H1 (cell line): ENCODE measurements around the gene SLC1A7. TPM values are rescaled to one million over a fixed set of nuclear protein-coding genes. Genes with fewer than 3 reads are reported as not detected.

ENCODE experiments used
- CTCF ChIA-PET: fragments of 300-600 bp; sonication (Branson Sonifier 250); formaldehyde crosslinking; loops from one replicate; lab custom pipeline; 2021; ENCODE audit not compliant: partially characterized antibody; lab: Charles Lee
- POLR2A ChIA-PET: fragments of 300-600 bp; sonication (Branson Sonifier 250); formaldehyde crosslinking; loops from one replicate; lab custom pipeline; 2021; ENCODE audit warnings: inconsistent platforms; ENCODE audit not compliant: partially characterized antibody; lab: Charles Lee
- DNase-seq, 2 experiments: peaks; one replicate each; pipeline versions ENCODE4 v3.0.0 to v3.0.0-alpha.2; 2010 to 2022; ENCODE audit warnings: low spot score in 2 of 2, low read depth in 1 of 2, mixed read lengths in 1 of 2
- FAIRE-seq: peaks from 2 replicates; lab custom pipeline; 2011; peaks lifted over from hg19 to GRCh38; lab: Jason Lieb, UNC
- H2AFZ ChIP-seq: 2 replicates; pipeline ENCODE4 v1.8.1; 2012; ENCODE audit warnings: low read length, inconsistent platforms
- H2AK5ac ChIP-seq: 2 replicates; pipeline ENCODE4 v1.6.1; 2013; ENCODE audit warnings: low read depth, low read length
- H2BK120ac ChIP-seq: replicated peaks from 2 replicates; pipeline ENCODE3; 2013; ENCODE audit warnings: low read depth, low read length, inconsistent platforms
- H2BK12ac ChIP-seq: 2 replicates; pipeline ENCODE4 v1.6.1; 2013; ENCODE audit warnings: low read depth, low read length
- H2BK15ac ChIP-seq: 2 replicates; pipeline ENCODE4 v1.6.1; 2013; ENCODE audit warnings: low read length
- H2BK20ac ChIP-seq: 2 replicates; pipeline ENCODE4 v1.6.1; 2013; ENCODE audit warnings: low read length
- H2BK5ac ChIP-seq: 2 replicates; pipeline ENCODE4 v1.6.1; 2013; ENCODE audit warnings: low read depth, low read length
- H3K14ac ChIP-seq: 2 replicates; pipeline ENCODE4 v1.6.1; 2013; ENCODE audit warnings: inconsistent platforms; ENCODE audit not compliant: insufficient read length
- H3K18ac ChIP-seq: 2 replicates; pipeline ENCODE4 v1.6.1; 2013; ENCODE audit warnings: low read length; ENCODE audit errors: extremely low read depth
- H3K23ac ChIP-seq: 2 replicates; pipeline ENCODE4 v1.6.1; 2013; ENCODE audit warnings: inconsistent platforms; ENCODE audit not compliant: insufficient read length
- H3K23me2 ChIP-seq: 2 replicates; pipeline ENCODE4 v1.6.1; 2013; ENCODE audit warnings: low read depth, low read length
- H3K27ac ChIP-seq: 2 replicates; pipeline ENCODE4 v1.6.1; 2011; ENCODE audit warnings: low read depth, low read length, inconsistent platforms
- H3K27me3 ChIP-seq, 4 experiments: replicated peaks in 1 of 4; 1 replicate in 1 of 4; 2 replicates in 3 of 4; pipeline versions ENCODE4 v1.6.1 to v1.8.1; 2011 to 2013; ENCODE audit warnings: low read length in 3 of 4, mild to moderate bottlenecking in 3 of 4, inconsistent platforms in 2 of 4, mixed read lengths in 2 of 4, moderate library complexity in 1 of 4; ENCODE audit not compliant: control insufficient read depth in 3 of 4, insufficient read depth in 3 of 4; ENCODE audit errors: extremely low read depth in 1 of 4
- H3K36me3 ChIP-seq, 4 experiments: 2 replicates each; pipeline versions ENCODE4 v1.6.1 to v1.8.1; 2011 to 2013; ENCODE audit warnings: mild to moderate bottlenecking in 4 of 4, low read length in 3 of 4, moderate library complexity in 2 of 4, control low read depth in 1 of 4, inconsistent platforms in 1 of 4; ENCODE audit not compliant: insufficient read depth in 4 of 4, control insufficient read depth in 2 of 4
- H3K4ac ChIP-seq: replicated peaks from 2 replicates; pipeline ENCODE3; 2013; ENCODE audit warnings: low read length, low read depth, mixed read lengths, inconsistent platforms; ENCODE audit not compliant: insufficient read length
- H3K4me1 ChIP-seq, 4 experiments: replicated peaks in 1 of 4; 1 replicate in 1 of 4; 2 replicates in 3 of 4; pipeline versions ENCODE4 v1.6.1 to v1.8.1; 2011 to 2013; ENCODE audit warnings: low read length in 3 of 4, inconsistent platforms in 2 of 4, mixed read lengths in 1 of 4; ENCODE audit not compliant: insufficient read depth in 4 of 4, control insufficient read depth in 3 of 4
- H3K4me2 ChIP-seq, 2 experiments: 2 replicates each; pipeline versions ENCODE4 v1.6.1 to v1.8.1; 2011 to 2013; ENCODE audit warnings: low read depth in 2 of 2, low read length in 2 of 2, control low read depth in 1 of 2, inconsistent platforms in 1 of 2, mild to moderate bottlenecking in 1 of 2; ENCODE audit not compliant: insufficient read depth in 1 of 2
- H3K4me3 ChIP-seq, 4 experiments: fragments of 200-600, 300-600 bp in 1 of 4; sonication (generic), shearing (Covaris generic), sonication (Bioruptor Twin) in 1 of 4; 2 replicates each; pipeline versions ENCODE4 v1.5.1 to v1.8.1; 2011 to 2016; ENCODE audit warnings: low read length in 4 of 4, low read depth in 3 of 4, control low read depth in 2 of 4, inconsistent platforms in 2 of 4, mild to moderate bottlenecking in 2 of 4, mixed read lengths in 1 of 4, moderate library complexity in 1 of 4; ENCODE audit not compliant: insufficient read depth in 2 of 4; ENCODE audit errors: extremely low read depth in 1 of 4
- H3K56ac ChIP-seq: replicated peaks from 2 replicates; pipeline ENCODE3; 2013; ENCODE audit warnings: low read depth, mild to moderate bottlenecking, mixed read lengths, low read length, inconsistent platforms; ENCODE audit not compliant: insufficient read length
- H3K79me1 ChIP-seq: 2 replicates; pipeline ENCODE4 v1.6.1; 2013; ENCODE audit warnings: low read depth, low read length, control low read depth
- H3K79me2 ChIP-seq, 2 experiments: 2 replicates each; pipeline versions ENCODE4 v1.6.1 to v1.8.1; 2012 to 2013; ENCODE audit warnings: low read length in 2 of 2, mild to moderate bottlenecking in 2 of 2, inconsistent platforms in 1 of 2; ENCODE audit not compliant: insufficient read depth in 2 of 2, control insufficient read depth in 1 of 2
- H3K9ac ChIP-seq, 4 experiments: replicated peaks in 1 of 4; 1 replicate in 1 of 4; 2 replicates in 3 of 4; pipeline versions ENCODE4 v1.6.1 to v1.8.1; 2011 to 2013; ENCODE audit warnings: low read depth in 3 of 4, low read length in 3 of 4, control low read depth in 2 of 4, mild to moderate bottlenecking in 2 of 4, moderate library complexity in 2 of 4, inconsistent platforms in 1 of 4; ENCODE audit errors: extremely low read depth in 1 of 4
- H3K9me3 ChIP-seq, 2 experiments: 2 replicates each; pipeline versions ENCODE4 v1.6.1 to v1.8.1; 2012 to 2013; ENCODE audit warnings: mild to moderate bottlenecking in 2 of 2, moderate library complexity in 2 of 2, control low read depth in 1 of 2, inconsistent platforms in 1 of 2, low read depth in 1 of 2, low read length in 1 of 2, mixed read lengths in 1 of 2; ENCODE audit not compliant: insufficient read depth in 2 of 2
- H4K20me1 ChIP-seq, 2 experiments: replicated peaks in 1 of 2; 2 replicates each; pipeline versions ENCODE3 to v1.8.1; 2011 to 2013; ENCODE audit warnings: inconsistent platforms in 2 of 2, low read length in 2 of 2, mild to moderate bottlenecking in 1 of 2; ENCODE audit not compliant: insufficient read depth in 2 of 2, control insufficient read depth in 1 of 2
- H4K5ac ChIP-seq: 2 replicates; pipeline ENCODE4 v1.6.1; 2013; ENCODE audit warnings: low read length, low read depth, mixed read lengths, inconsistent platforms; ENCODE audit not compliant: insufficient read length
- H4K8ac ChIP-seq: 2 replicates; pipeline ENCODE4 v1.8.0; 2013; ENCODE audit warnings: mild to moderate bottlenecking, moderate library complexity, low read length, inconsistent platforms; ENCODE audit not compliant: insufficient read depth; ENCODE audit errors: extremely low read depth
- H4K91ac ChIP-seq: replicated peaks from 2 replicates; pipeline ENCODE3; 2013; ENCODE audit warnings: low read length, mixed read lengths, inconsistent platforms; ENCODE audit not compliant: insufficient read length
- ATF2 ChIP-seq: IDR thresholded peaks from 2 replicates; pipeline ENCODE4 v1.6.1; 2012; ENCODE audit warnings: low read length, inconsistent platforms
- KDM1A ChIP-seq: fragments of 200-600, 300-600 bp; sonication (generic); IDR thresholded peaks from 2 replicates; pipeline ENCODE4 v1.7.1; 2016; ENCODE audit warnings: mild to moderate bottlenecking, low read length, borderline replicate concordance
- TAF7 ChIP-seq: optimal IDR thresholded peaks from 2 replicates; pipeline ENCODE3; 2011; ENCODE audit warnings: low read depth, mild to moderate bottlenecking, inconsistent platforms, low read length, moderate library complexity, borderline replicate concordance
- TEAD4 ChIP-seq: IDR thresholded peaks from 2 replicates; pipeline ENCODE4 v1.6.1; 2012; ENCODE audit warnings: low read depth, low read length, inconsistent platforms, mixed read lengths
- ZNF274 ChIP-seq: IDR thresholded peaks from 2 replicates; pipeline ENCODE4 v1.7.0; 2012; ENCODE audit warnings: low read length, borderline replicate concordance; ENCODE audit errors: extremely low read depth
- WGBS, 2 experiments: shearing (Covaris generic) in 1 of 2; methylation state at CpG; one replicate each; pipeline versions ENCODE4 v1.1.6 to v1.1.7; 2013 to 2015; ENCODE audit warnings: low lambda C conversion rate in 2 of 2, mixed read lengths in 2 of 2, inconsistent platforms in 1 of 2, low coverage in 1 of 2, missing lambda C conversion rate in 1 of 2; ENCODE audit not compliant: insufficient replicate concordance in 2 of 2, insufficient coverage in 1 of 2, insufficient read length in 1 of 2; ENCODE audit errors: extremely low coverage in 1 of 2, missing lambda C conversion rate in 1 of 2; 5-methylcytosine and 5-hydroxymethylcytosine counted together
- polyA plus RNA-seq, 7 experiments: library from polyadenylated mRNA; depleted of rRNA in 3 of 7; stranded (reverse) in 5 of 7; unstranded in 2 of 7; fragments of >200 nt in 5 of 7; fragments of 200-250 nt in 2 of 7; gene quantifications; 1 replicate in 5 of 7; 2 replicates in 1 of 7; 4 replicates in 1 of 7; pipeline versions ENCODE4 v1.2.1 to v1.2.3, GENCODE V29; 2011 to 2013; ENCODE audit warnings: missing spikeins in 2 of 7, mixed read lengths in 2 of 7
- total RNA-seq: library from RNA; stranded (reverse); fragmentation: NEBNext Ultra II Directional; extraction: Animal tissue kit (Norgen Biotek cat#: 25700); gene quantifications from 2 replicates; pipeline ENCODE4 v1.2.1, GENCODE V29; 2021

SLC1A7 gene
- total and polyA plus RNA-seq, 2 of the 8 experiments (the other 6 are each of a cell fraction or from before 2014, with no cell fraction given), result not detected

GRCh38 chr1:53044926-53045325, 97.5 kb downstream of the SLC1A7 start:
- Histone ChIP-seq H3K4me2 (no peak overlapping the region), H3K79me2 (no peaks in the 10 kb centered on the region), H3K27me3 (no peaks in the 10 kb centered on the region), H4K8ac (no peak overlapping the region), H3K56ac (no peak overlapping the region), H3K9me3 (no peaks in the 10 kb centered on the region), H3K36me3 (no peaks in the 10 kb centered on the region; a peak in 1 of 8 replicates), H3K23me2 (no peaks in the 10 kb centered on the region), H2BK120ac (no peak overlapping the region), H2AFZ (no peak overlapping the region), H2BK15ac (no peak overlapping the region), H3K14ac (no peak overlapping the region), H3K23ac (no peak overlapping the region), H3K4me1 (peaks cover 5 to 13% (median 10%) of the 10 kb centered on the region in 4 experiments), H3K18ac (no peak overlapping the region), H3K4me3 (no peak overlapping the region), H2BK12ac (no peak overlapping the region), H2BK20ac (no peak overlapping the region), H2AK5ac (no peak overlapping the region), H3K79me1 (no peaks in the 10 kb centered on the region), H3K4ac (no peak overlapping the region), H3K27ac (no peak overlapping the region), H4K20me1 (no peaks in the 10 kb centered on the region), H2BK5ac (no peak overlapping the region), H4K5ac (no peak overlapping the region), H3K9ac (no peak overlapping the region), H4K91ac (no peak overlapping the region)
- CTCF ChIA-PET, result interaction anchor here (0.6 to 1.7 kb wide), 5 partner anchors 18 to 139 kb away, joined by 3 to 5 read pairs (median 3); no protein-coding TSS in a partner anchor
- WGBS, 2 experiments, result 78% methylated on average over 5 of the region's 5 CpGs; no CpG with 5 or more reads in 1 of the 2 experiments
- no peak for DNase-seq
- FAIRE-seq, result no peak
- POLR2A ChIA-PET, result no interaction called here
- TF ChIP-seq ATF2, result no peak
- TF ChIP-seq TAF7, result no peak
- TF ChIP-seq KDM1A, result no peak
- TF ChIP-seq ZNF274, result no peak
- TF ChIP-seq TEAD4, result no peak
